ENCODE measurements around the gene LAMC3. TPM values are rescaled to one million over a fixed set of nuclear protein-coding genes. Genes with fewer than 3 reads are reported as not detected.

LAMC3 gene
- total RNA-seq, 2 experiments from 2014 or later: 0.19 to 2.2 TPM

GRCh38 chr9:130996676-130997394 lies 12.1 kb upstream of the LAMC3 start:
- H2AFZ ChIP-seq (ENCODE audit: low read length): no peak overlapping the region

GRCh38 chr9:130997395-130997684 lies 11.6 kb upstream of the LAMC3 start:
- Histone ChIP-seq H3K4me3 (ENCODE audit: low read depth, low read length, poor library complexity, severe bottlenecking) (no peak overlapping the region), H3K4me1 (ENCODE audit: insufficient read depth, low read length, poor library complexity, severe bottlenecking) (no peaks in the 10 kb centered on the region), H3K36me3 (ENCODE audit: insufficient read depth, low read length) (no peaks in the 10 kb centered on the region), H3K4me2 (ENCODE audit: low read length) (no peak overlapping the region), H3K9me2 (ENCODE audit: insufficient read depth, low read length) (no peaks in the 10 kb centered on the region), H2AFZ (ENCODE audit: low read length) (no peak overlapping the region), H3K79me2 (ENCODE audit: insufficient read depth, low read depth, low read length) (no peaks in the 10 kb centered on the region), H3K27ac (ENCODE audit: low read depth, low read length, poor library complexity, severe bottlenecking) (no peak overlapping the region), H3K9me3 (ENCODE audit: low read length) (no peaks in the 10 kb centered on the region), H4K20me1 (ENCODE audit: insufficient read depth, low read length) (no peaks in the 10 kb centered on the region)
- ChIA-PET CTCF (ENCODE audit: unreplicated experiment) (no interaction called here), POLR2A (no interaction called here)
- no peak for DNase-seq (ENCODE audit: low spot score)
- BruUV-seq (replicated peaks): no TSS peak
- TF ChIP-seq CTCF (conservative IDR thresholded peaks at IDR 0.05; ENCODE audit: low read length) (no peak), EZH2phosphoT487 (IDR thresholded peaks at IDR 0.05; ENCODE audit: borderline replicate concordance, low read depth, low read length) (no peak)
- intact Hi-C loops (cut with micrococcal nuclease; ENCODE audit: unreplicated experiment): loop anchor here (5.0 kb wide), 2 partner anchors 50 to 130 kb away; no protein-coding TSS in a partner anchor

More at GRCh38 chr9:130996676-130997394, 12.1 kb upstream of the LAMC3 start:
- Histone ChIP-seq H3K79me2 (ENCODE audit: insufficient read depth, low read depth, low read length) (no peaks in the 10 kb centered on the region), H3K36me3 (ENCODE audit: insufficient read depth, low read length) (no peaks in the 10 kb centered on the region), H4K20me1 (ENCODE audit: insufficient read depth, low read length) (no peaks in the 10 kb centered on the region), H3K27ac (ENCODE audit: low read depth, low read length, poor library complexity, severe bottlenecking) (no peak overlapping the region), H3K4me2 (ENCODE audit: low read length) (no peak overlapping the region), H3K4me3 (ENCODE audit: low read depth, low read length, poor library complexity, severe bottlenecking) (no peak overlapping the region), H3K4me1 (ENCODE audit: insufficient read depth, low read length, poor library complexity, severe bottlenecking) (no peaks in the 10 kb centered on the region), H3K9me2 (ENCODE audit: insufficient read depth, low read length) (no peaks in the 10 kb centered on the region), H3K9me3 (ENCODE audit: low read length) (no peaks in the 10 kb centered on the region)
- no peak for DNase-seq (ENCODE audit: low spot score)
- ChIA-PET CTCF (ENCODE audit: unreplicated experiment) (no interaction called here), POLR2A (no interaction called here)
- TF ChIP-seq CTCF (conservative IDR thresholded peaks at IDR 0.05; ENCODE audit: low read length): no peak
- TF ChIP-seq EZH2phosphoT487 (IDR thresholded peaks at IDR 0.05; ENCODE audit: borderline replicate concordance, low read depth, low read length): no peak
- intact Hi-C loops (cut with micrococcal nuclease; ENCODE audit: unreplicated experiment): loop anchor here (5.0 kb wide), 2 partner anchors 50 to 130 kb away; no protein-coding TSS in a partner anchor
- no TSS peak for BruUV-seq (replicated peaks)

GRCh38 chr9:130997925-130998596 lies 10.9 kb upstream of the LAMC3 start:
- Histone ChIP-seq H3K4me2 (ENCODE audit: low read length) (no peak overlapping the region), H3K4me1 (ENCODE audit: insufficient read depth, low read length, poor library complexity, severe bottlenecking) (no peaks in the 10 kb centered on the region), H2AFZ (ENCODE audit: low read length) (no peak overlapping the region), H3K9me2 (ENCODE audit: insufficient read depth, low read length) (no peaks in the 10 kb centered on the region), H3K79me2 (ENCODE audit: insufficient read depth, low read depth, low read length) (no peaks in the 10 kb centered on the region), H3K9me3 (ENCODE audit: low read length) (no peaks in the 10 kb centered on the region), H3K27ac (ENCODE audit: low read depth, low read length, poor library complexity, severe bottlenecking) (no peak overlapping the region), H3K4me3 (ENCODE audit: low read depth, low read length, poor library complexity, severe bottlenecking) (no peak overlapping the region), H4K20me1 (ENCODE audit: insufficient read depth, low read length) (no peaks in the 10 kb centered on the region), H3K36me3 (ENCODE audit: insufficient read depth, low read length) (no peaks in the 10 kb centered on the region)
- BruUV-seq (replicated peaks): no TSS peak
- intact Hi-C loops (cut with micrococcal nuclease; ENCODE audit: unreplicated experiment): loop anchor here (5.0 kb wide), 2 partner anchors 49 to 131 kb away; no protein-coding TSS in a partner anchor
- POLR2A ChIA-PET: no interaction called here
- DNase-seq (ENCODE audit: low spot score): peak; percentile 44
- CTCF ChIA-PET (ENCODE audit: unreplicated experiment): interaction anchor here (0.6 kb wide), 2 partner anchors 62 to 106 kb away, joined by 3 read pairs; no protein-coding TSS in a partner anchor
- TF ChIP-seq CTCF (conservative IDR thresholded peaks at IDR 0.05; ENCODE audit: low read length) (peak; percentile 77), EZH2phosphoT487 (IDR thresholded peaks at IDR 0.05; ENCODE audit: borderline replicate concordance, low read depth, low read length) (no peak)
